Retina (tissue), 1 donor: ENCODE results near the gene AMHR2.

Experiments
- DNase-seq: peaks from one replicate; pipeline ENCODE4 v3.0.0-alpha.2; 2016

AMHR2 gene

GRCh38 chr12:53453953-53454640 lies 30.4 kb downstream of the AMHR2 start:
- no peak for DNase-seq

GRCh38 chr12:53454707-53455106 lies 31.1 kb downstream of the AMHR2 start:
- no peak for DNase-seq

- no peak for DNase-seq
Observed at GRCh38 chr12:53456654-53457366, 33.2 kb downstream of the AMHR2 start.

GRCh38 chr12:53459097-53459496 lies 35.4 kb downstream of the AMHR2 start:
- no peak for DNase-seq

- DNase-seq, result no peak
Observed at GRCh38 chr12:53461059-53461458, 37.4 kb downstream of the AMHR2 start.

- no peak for DNase-seq
Observed at GRCh38 chr12:53461591-53461990, 37.9 kb downstream of the AMHR2 start.

- no peak for DNase-seq
Observed at GRCh38 chr12:53462935-53463334, 39.3 kb downstream of the AMHR2 start.

- DNase-seq, result no peak
Observed at GRCh38 chr12:53463802-53464560, 40.3 kb downstream of the AMHR2 start.

- DNase-seq, result no peak
Observed at GRCh38 chr12:53464685-53465418, 41.2 kb downstream of the AMHR2 start.

- no peak for DNase-seq
Observed at GRCh38 chr12:53465679-53466078, 42.0 kb downstream of the AMHR2 start.

GRCh38 chr12:53466640-53467039 lies 43.0 kb downstream of the AMHR2 start:
- no peak for DNase-seq

- DNase-seq, result no peak
Observed at GRCh38 chr12:53467082-53467481, 43.4 kb downstream of the AMHR2 start.

- no peak for DNase-seq
Observed at GRCh38 chr12:53467880-53468279, 44.2 kb downstream of the AMHR2 start.

GRCh38 chr12:53468282-53468681 lies 44.6 kb downstream of the AMHR2 start:
- DNase-seq, result no peak

GRCh38 chr12:53472056-53472582 lies 48.5 kb downstream of the AMHR2 start:
- DNase-seq, result no peak

- no peak for DNase-seq
Observed at GRCh38 chr12:53474077-53474476, 50.4 kb downstream of the AMHR2 start.

- DNase-seq, result no peak
Observed at GRCh38 chr12:53474819-53475218, 51.2 kb downstream of the AMHR2 start.

GRCh38 chr12:53476769-53477209 lies 53.1 kb downstream of the AMHR2 start:
- peak; percentile 14 for DNase-seq

- DNase-seq, result no peak
Observed at GRCh38 chr12:53478865-53479264, 55.2 kb downstream of the AMHR2 start.

GRCh38 chr12:53479331-53479730 lies 55.7 kb downstream of the AMHR2 start:
- no peak for DNase-seq

- no peak for DNase-seq
Observed at GRCh38 chr12:53480491-53481442, 57.1 kb downstream of the AMHR2 start.
